GM10248 (cell line): ENCODE measurements around the gene HCRT.

ENCODE experiments used
- CTCF ChIA-PET: fragments of 300-600 bp; sonication (Branson Sonifier 250); formaldehyde crosslinking; extraction: SDS; loops from one replicate; lab custom pipeline; 2021; ENCODE audit warnings: antibody characterized with exemption; lab: Yijun Ruan, JAX
- POLR2A ChIA-PET: fragments of 350-650 bp; sonication (Branson Sonifier 250); formaldehyde crosslinking; extraction: SDS; loops from one replicate; lab custom pipeline; 2020; ENCODE audit warnings: antibody characterized with exemption; lab: Yijun Ruan, JAX
- DNase-seq: peaks from one replicate; pipeline ENCODE4 v3.0.0; 2012; ENCODE audit errors: extremely low spot score
- TF ChIP-seq, protein P1 (sequence below): IDR thresholded peaks from 2 replicates; pipeline ENCODE4 v1.5.1; 2012; ENCODE audit warnings: mild to moderate bottlenecking, low read depth; ENCODE audit errors: extremely low read depth, missing control alignments, control extremely low read depth

The HCRT gene

DNA sequence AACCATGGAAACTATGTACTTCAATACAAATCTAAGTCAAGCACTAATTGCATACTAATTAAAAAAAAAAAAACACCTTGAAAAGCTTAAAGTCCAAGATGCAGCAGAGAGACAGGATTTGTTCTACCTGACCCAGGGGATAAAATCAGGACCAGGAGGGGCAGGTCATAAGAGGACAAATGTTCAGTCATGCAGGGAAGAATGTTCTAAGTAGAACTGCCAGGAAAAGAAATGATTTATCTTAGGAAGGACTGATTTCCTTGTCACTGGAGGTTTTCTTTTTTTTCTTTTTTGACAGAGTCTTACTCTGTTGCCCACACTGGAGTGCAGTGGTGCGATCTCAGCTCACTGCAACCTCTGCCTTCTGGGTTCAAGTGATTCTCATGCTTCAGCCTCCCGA is 18.1 kb upstream of the HCRT start:
- ChIA-PET POLR2A (no interaction called here), CTCF (interaction anchor here (3.4 kb wide), 1 partner anchor 19 kb away, joined by 10 read pairs; the partner anchor contains the start of gene HCRT)
- TF ChIP-seq, protein P1, sequence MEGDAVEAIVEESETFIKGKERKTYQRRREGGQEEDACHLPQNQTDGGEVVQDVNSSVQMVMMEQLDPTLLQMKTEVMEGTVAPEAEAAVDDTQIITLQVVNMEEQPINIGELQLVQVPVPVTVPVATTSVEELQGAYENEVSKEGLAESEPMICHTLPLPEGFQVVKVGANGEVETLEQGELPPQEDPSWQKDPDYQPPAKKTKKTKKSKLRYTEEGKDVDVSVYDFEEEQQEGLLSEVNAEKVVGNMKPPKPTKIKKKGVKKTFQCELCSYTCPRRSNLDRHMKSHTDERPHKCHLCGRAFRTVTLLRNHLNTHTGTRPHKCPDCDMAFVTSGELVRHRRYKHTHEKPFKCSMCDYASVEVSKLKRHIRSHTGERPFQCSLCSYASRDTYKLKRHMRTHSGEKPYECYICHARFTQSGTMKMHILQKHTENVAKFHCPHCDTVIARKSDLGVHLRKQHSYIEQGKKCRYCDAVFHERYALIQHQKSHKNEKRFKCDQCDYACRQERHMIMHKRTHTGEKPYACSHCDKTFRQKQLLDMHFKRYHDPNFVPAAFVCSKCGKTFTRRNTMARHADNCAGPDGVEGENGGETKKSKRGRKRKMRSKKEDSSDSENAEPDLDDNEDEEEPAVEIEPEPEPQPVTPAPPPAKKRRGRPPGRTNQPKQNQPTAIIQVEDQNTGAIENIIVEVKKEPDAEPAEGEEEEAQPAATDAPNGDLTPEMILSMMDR, result no peak
- DNase-seq, result no peak

GRCh38 chr17:42202696-42203095 is 17.4 kb upstream of the HCRT start:
- CTCF ChIA-PET, result interaction anchor here (1.7 to 3.4 kb wide), 2 partner anchors 18 to 19 kb away, joined by 5 to 10 read pairs; partner anchors contain the start of gene HCRT
- DNase-seq, result no peak
- POLR2A ChIA-PET, result no interaction called here
- TF ChIP-seq, protein P1, result no peak

DNA sequence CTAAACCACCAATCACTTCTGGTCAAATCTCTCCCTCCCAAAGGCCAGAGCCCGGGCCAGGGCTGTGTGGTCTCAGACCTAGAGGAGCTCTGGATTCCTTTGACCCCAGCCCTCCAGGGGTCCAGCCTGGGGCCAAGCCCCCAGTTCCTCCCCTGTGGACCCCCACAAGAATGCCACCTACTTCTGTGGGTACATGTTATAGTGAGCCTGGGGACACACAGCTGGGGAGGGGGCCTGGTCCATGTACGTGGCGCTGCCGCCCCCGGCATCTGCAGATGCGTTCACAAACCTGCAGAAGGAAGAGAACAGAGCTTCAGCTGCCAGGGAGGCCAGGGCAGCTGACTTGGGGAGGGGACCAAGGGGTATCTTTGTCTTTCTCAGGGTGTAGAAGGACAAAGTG is 16.9 kb upstream of the HCRT start:
- ChIA-PET CTCF (interaction anchor here (1.7 to 3.4 kb wide), 2 partner anchors 18 to 20 kb away, joined by 5 to 10 read pairs; partner anchors contain the start of gene HCRT), POLR2A (no interaction called here)
- no peak for DNase-seq
- TF ChIP-seq, protein P1, result no peak

GRCh38 chr17:42201458-42201772 is 16.2 kb upstream of the HCRT start:
- TF ChIP-seq, protein P1, result no peak
- ChIA-PET POLR2A (no interaction called here), CTCF (interaction anchor here (1.3 to 3.4 kb wide), 3 partner anchors 13 to 21 kb away, joined by 4 to 10 read pairs (median 5); partner anchors contain the start of gene HCRT)
- no peak for DNase-seq

- TF ChIP-seq, protein P1, result no peak
- DNase-seq, result no peak
- POLR2A ChIA-PET, result no interaction called here
- CTCF ChIA-PET, result interaction anchor here (1.3 to 2.0 kb wide), 2 partner anchors 12 to 21 kb away, joined by 4 to 9 read pairs; no protein-coding TSS in a partner anchor
Observed at GRCh38 chr17:42200706-42201457, 15.6 kb upstream of the HCRT start.

DNA sequence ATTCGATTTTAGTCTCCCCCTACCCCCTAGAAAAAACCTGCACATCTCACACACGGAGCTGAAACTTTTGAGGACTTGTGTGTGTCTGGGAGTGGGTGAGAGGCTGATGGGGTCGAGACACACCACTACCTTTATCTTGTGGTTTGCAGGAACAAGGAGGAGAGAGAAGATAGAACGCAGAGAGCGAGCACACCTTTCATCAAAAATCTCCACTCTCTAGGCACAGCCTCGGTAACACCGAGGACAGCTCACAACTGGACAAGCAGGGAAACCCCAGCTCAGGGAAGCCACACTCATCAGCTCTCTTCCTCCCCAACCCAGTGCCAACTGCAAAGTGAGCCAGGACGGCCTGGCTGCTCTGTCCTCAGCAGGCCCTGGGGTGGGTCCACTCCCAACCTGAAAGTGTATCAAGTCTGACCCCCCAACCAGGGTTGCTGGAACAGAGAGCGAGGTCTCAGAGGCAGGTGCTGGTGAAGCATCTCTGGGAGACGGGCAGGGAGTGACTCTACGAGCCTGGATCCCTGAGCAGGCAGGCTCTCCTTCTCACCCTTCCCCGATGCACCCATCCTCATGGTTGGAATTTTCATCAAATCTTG is 14.3 kb upstream of the HCRT start:
- POLR2A ChIA-PET, result no interaction called here
- TF ChIP-seq, protein P1, result no peak
- CTCF ChIA-PET, result interaction anchor here (1.0 to 2.1 kb wide), 4 partner anchors 9 to 113 kb away, joined by 3 to 9 read pairs (median 4); no protein-coding TSS in a partner anchor
- no peak for DNase-seq
